Bronchial epithelial cell (primary cell): Measurements from ENCODE around the gene ACSM2B. TPM values are rescaled to one million over a fixed set of nuclear protein-coding genes. Genes with fewer than 3 reads are reported as not detected.
"Not testable (repeated sequence)": the region's sequence is repeated elsewhere in the genome, so short reads cannot be mapped to it uniquely, and the experiment has no call there.

Source experiments
- DNase-seq: peaks from one replicate; pipeline ENCODE4 v3.0.0-alpha.2; 2010; ENCODE audit warnings: low read depth
- FAIRE-seq: peaks from 2 replicates; lab custom pipeline; 2011; peaks lifted over from hg19 to GRCh38; lab: Jason Lieb, UNC
- H3K27me3 ChIP-seq: 2 replicates; pipeline ENCODE4 v1.5.1; 2011; ENCODE audit warnings: low read length; ENCODE audit not compliant: control insufficient read depth, insufficient read depth
- H3K36me3 ChIP-seq: 2 replicates; pipeline ENCODE4 v1.5.1; 2011; ENCODE audit warnings: low read length; ENCODE audit not compliant: control insufficient read depth, insufficient read depth
- H3K4me3 ChIP-seq: 2 replicates; pipeline ENCODE4 v1.5.1; 2011; ENCODE audit warnings: mild to moderate bottlenecking, low read depth, low read length, control low read depth
- total RNA-seq: library from RNA; depleted of rRNA; stranded (reverse); fragments of >200 nt; gene quantifications from 2 replicates; pipeline ENCODE4 v1.2.1, GENCODE V29; 2014
- TF ChIP-seq, protein P1 (sequence below): IDR thresholded peaks from 2 replicates; pipeline ENCODE4 v1.5.1; 2011; ENCODE audit warnings: mild to moderate bottlenecking, moderate library complexity, low read length, control low read depth, inconsistent platforms; ENCODE audit not compliant: insufficient read depth, severe bottlenecking

The ACSM2B gene
- total RNA-seq, 1 donor from 2014 or later = not detected

DNA sequence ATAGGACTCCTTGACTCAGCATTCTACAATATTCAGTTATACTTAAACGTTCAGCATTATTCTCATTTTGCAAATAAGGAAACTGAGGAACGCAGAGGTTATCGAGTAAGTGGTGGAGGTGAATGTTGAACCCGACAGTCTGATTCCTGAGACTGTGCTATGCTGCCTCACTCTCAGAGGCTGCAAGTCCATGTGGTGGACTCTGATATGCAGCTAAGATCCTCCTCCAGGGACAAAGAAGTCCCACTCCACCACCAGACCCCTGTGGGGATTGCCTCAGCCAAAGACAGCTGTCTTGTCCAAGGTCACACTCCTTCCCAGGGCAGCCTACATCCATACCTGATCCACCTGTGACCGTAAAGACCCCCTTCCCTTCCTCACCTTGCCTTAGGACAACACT is 37.5 kb downstream of the ACSM2B start:
- FAIRE-seq (no peak), DNase-seq (no peak)
- TF ChIP-seq, protein P1, sequence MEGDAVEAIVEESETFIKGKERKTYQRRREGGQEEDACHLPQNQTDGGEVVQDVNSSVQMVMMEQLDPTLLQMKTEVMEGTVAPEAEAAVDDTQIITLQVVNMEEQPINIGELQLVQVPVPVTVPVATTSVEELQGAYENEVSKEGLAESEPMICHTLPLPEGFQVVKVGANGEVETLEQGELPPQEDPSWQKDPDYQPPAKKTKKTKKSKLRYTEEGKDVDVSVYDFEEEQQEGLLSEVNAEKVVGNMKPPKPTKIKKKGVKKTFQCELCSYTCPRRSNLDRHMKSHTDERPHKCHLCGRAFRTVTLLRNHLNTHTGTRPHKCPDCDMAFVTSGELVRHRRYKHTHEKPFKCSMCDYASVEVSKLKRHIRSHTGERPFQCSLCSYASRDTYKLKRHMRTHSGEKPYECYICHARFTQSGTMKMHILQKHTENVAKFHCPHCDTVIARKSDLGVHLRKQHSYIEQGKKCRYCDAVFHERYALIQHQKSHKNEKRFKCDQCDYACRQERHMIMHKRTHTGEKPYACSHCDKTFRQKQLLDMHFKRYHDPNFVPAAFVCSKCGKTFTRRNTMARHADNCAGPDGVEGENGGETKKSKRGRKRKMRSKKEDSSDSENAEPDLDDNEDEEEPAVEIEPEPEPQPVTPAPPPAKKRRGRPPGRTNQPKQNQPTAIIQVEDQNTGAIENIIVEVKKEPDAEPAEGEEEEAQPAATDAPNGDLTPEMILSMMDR = no peak
- Histone ChIP-seq H3K4me3 (no peak overlapping the region), H3K36me3 (no peaks in the 10 kb centered on the region), H3K27me3 (no peaks in the 10 kb centered on the region)

DNA sequence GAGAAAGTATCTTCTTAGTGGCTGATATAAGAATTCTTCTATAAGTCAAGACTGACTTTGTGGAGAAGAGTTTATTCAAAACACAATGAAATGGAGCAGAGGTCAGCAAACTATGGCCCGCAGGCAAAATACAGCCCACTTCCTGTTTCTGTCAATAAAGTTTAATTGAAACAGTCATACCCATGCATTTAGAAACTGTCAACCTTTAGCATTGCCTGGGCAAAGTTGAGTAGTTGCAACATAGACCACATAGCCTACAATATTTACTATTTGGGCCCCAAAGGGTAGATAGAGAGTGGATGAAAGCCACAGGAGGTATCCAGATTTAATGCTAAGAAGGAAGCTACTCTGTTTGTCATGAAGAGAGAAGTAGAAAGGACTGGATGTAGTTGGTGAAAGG is 38.0 kb downstream of the ACSM2B start:
- Histone ChIP-seq H3K27me3 (no peaks in the 10 kb centered on the region), H3K36me3 (no peaks in the 10 kb centered on the region), H3K4me3 (no peak overlapping the region)
- no peak for DNase-seq
- FAIRE-seq = no peak
- TF ChIP-seq, protein P1 = no peak

DNA sequence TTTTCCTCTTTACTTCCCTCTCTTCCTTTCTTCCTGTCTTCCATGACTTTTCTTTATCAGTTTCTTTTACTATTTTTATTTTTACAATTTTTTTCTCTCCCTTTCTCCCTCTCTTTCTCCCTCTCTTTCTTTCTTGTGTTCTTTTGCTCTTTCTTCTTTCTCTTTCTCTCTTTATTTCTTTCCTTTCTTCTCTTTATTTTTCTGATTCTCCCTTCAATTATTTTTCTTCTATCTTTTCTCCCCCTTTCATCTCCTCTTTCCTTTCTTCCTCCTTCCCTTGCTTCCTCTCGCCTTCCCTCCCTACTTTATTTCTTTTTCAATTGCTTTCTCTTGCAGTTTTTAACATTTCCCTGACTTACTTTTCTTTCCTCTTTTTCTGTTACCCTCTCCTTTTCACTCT is 39.5 kb downstream of the ACSM2B start:
- H3K36me3 ChIP-seq, FAIRE-seq, DNase-seq, H3K27me3 ChIP-seq, H3K4me3 ChIP-seq: not testable (repeated sequence)

DNA sequence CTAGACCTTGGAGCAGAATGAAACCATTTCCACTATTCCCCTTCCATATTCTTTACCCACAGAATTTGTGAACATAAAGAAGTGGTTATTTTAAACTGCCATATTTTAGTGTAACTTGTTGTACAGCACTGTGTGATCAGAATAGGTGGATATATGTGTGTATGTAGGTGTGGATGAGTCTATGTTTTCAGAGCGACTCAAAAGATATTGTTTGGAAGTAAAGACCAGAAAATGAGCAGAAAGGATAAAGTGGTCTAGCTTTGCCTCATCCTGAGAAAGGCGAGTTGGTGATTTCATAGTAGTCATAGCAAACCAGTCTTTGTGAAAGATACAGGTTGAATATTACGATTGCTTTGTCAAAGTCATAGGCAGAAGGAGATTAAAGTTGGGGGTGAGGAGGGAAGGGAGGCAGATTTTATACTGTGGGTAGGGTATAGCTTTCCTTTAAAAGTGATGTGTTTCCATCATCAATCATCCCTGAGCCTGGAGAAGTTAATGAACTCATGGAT is 43.8 kb downstream of the ACSM2B start:
- DNase-seq, H3K27me3 ChIP-seq, H3K36me3 ChIP-seq, H3K4me3 ChIP-seq, FAIRE-seq: not testable (repeated sequence)

DNA sequence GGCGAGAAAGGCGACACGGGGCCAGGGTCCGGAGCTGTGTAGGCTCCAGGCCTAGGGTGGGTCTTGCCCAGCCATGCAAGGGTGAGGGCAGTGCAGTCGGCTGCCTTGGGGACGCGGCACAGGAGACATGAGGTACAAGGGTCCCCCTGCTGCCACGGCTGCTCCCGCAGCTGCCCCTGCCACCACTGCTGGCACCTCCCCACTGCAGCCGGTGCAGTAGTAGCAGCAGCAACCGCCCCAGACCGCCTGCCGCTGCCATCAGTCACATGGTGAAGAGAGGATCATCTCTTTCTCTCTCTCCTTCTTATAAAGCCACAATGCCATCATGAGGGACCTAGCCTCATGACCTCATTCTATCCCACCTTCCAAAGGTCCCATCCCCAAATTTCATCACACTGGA is 44.4 kb downstream of the ACSM2B start:
- not testable (repeated sequence) for H3K4me3 ChIP-seq, H3K36me3 ChIP-seq, FAIRE-seq, DNase-seq, H3K27me3 ChIP-seq

DNA sequence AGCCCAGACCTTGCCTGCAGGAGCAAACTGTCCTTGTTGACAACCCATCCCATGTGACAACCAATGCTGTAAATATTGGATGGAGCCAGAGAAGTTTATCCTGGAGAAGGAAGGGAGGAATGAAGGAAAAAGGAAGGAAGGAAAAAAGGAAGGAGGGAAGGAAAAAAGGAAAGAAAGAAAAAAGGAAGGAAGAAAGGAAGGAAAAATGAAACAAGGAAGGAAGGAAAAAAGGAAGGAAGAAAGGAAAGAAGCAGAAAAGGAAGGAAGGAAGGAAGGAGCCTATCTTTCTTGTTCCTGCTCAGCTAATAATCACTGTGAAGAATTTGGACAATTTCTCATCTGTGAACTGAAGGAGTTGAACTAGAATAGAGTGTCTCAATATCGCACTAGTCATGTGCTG is 56.1 kb downstream of the ACSM2B start:
- TF ChIP-seq, protein P1 = no peak
- FAIRE-seq (no peak), DNase-seq (no peak)
- H3K4me3 ChIP-seq = no peak overlapping the region
- no peaks in the 10 kb centered on the region for H3K36me3 ChIP-seq
- no peaks in the 10 kb centered on the region for H3K27me3 ChIP-seq

DNA sequence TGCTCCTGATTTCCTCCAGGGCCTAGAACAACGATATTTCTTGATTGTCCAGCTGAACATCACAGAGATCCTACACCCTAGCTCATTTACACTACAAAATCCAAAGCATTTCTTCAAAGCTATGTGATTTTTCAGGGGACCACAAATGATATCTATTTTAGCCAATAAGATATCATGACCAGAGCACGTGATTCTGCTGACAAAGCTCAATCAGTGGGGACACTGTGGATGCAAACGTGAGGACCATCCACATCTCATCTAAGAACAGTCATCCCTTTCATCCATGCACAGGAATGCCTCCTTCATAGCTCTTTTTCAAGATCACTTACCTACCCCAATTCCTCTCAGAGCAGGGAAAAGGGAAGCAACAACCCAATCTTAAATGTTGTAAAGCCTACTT is 56.9 kb downstream of the ACSM2B start:
- no peaks in the 10 kb centered on the region for H3K27me3 ChIP-seq
- DNase-seq (no peak), FAIRE-seq (no peak)
- H3K36me3 ChIP-seq = no peaks in the 10 kb centered on the region
- no peak overlapping the region for H3K4me3 ChIP-seq
- TF ChIP-seq, protein P1 = no peak
